ENCODE results near the gene RBM10.
A peak's percentile ranks its signal among the peaks of the same experiment; 100 is the strongest.

Gene RBM10

GRCh38 chrX:47217121-47217851 lies 72.3 kb downstream of the RBM10 start:
- no peak for DNase-seq (ENCODE audit: low read depth, low spot score)

- peak; percentile 88 for DNase-seq (ENCODE audit: low read depth, low spot score)
Measured at GRCh38 chrX:47217852-47218279, 72.8 kb downstream of the RBM10 start.

GRCh38 chrX:47218280-47218919 lies 73.4 kb downstream of the RBM10 start, which contains the start of gene CDK16:
Gene CDK16, plus strand, starts transcription at chrX:47218681. Its CDS starts 4,877 bp downstream, at chrX:47223558.
- DNase-seq (ENCODE audit: low read depth, low spot score) = peak; percentile 18

GRCh38 chrX:47218920-47219815 lies 74.1 kb downstream of the RBM10 start:
- peak; percentile 1 for DNase-seq (ENCODE audit: low read depth, low spot score)

GRCh38 chrX:47221756-47222155 lies 76.7 kb downstream of the RBM10 start:
- no peak for DNase-seq (ENCODE audit: low read depth, low spot score)

GRCh38 chrX:47222751-47223350 lies 77.8 kb downstream of the RBM10 start:
- no peak for DNase-seq (ENCODE audit: low read depth, low spot score)

GRCh38 chrX:47223476-47224250 lies 78.6 kb downstream of the RBM10 start:
- DNase-seq (ENCODE audit: low read depth, low spot score) = no peak

GRCh38 chrX:47224266-47224895 lies 79.4 kb downstream of the RBM10 start:
- DNase-seq (ENCODE audit: low read depth, low spot score) = no peak

- no peak for DNase-seq (ENCODE audit: low read depth, low spot score)
Measured at GRCh38 chrX:47224896-47225290, 79.9 kb downstream of the RBM10 start.

- DNase-seq (ENCODE audit: low read depth, low spot score) = no peak
Measured at GRCh38 chrX:47226071-47226470, 81.0 kb downstream of the RBM10 start.

- DNase-seq (ENCODE audit: low read depth, low spot score) = no peak
Measured at GRCh38 chrX:47226531-47227333, 81.7 kb downstream of the RBM10 start.

- no peak for DNase-seq (ENCODE audit: low read depth, low spot score)
Measured at GRCh38 chrX:47227334-47227583, 82.2 kb downstream of the RBM10 start.

GRCh38 chrX:47228550-47229270 lies 83.7 kb downstream of the RBM10 start:
- no peak for DNase-seq (ENCODE audit: low read depth, low spot score)

GRCh38 chrX:47229427-47229826 lies 84.4 kb downstream of the RBM10 start:
- no peak for DNase-seq (ENCODE audit: low read depth, low spot score)

GRCh38 chrX:47230136-47230868 lies 85.3 kb downstream of the RBM10 start:
- DNase-seq (ENCODE audit: low read depth, low spot score) = no peak

GRCh38 chrX:47231167-47231566 lies 86.1 kb downstream of the RBM10 start:
- no peak for DNase-seq (ENCODE audit: low read depth, low spot score)

- no peak for DNase-seq (ENCODE audit: low read depth, low spot score)
Measured at GRCh38 chrX:47232197-47232802, 87.3 kb downstream of the RBM10 start.

- peak; percentile 29 for DNase-seq (ENCODE audit: low read depth, low spot score)
Measured at GRCh38 chrX:47232803-47233332, 87.8 kb downstream of the RBM10 start, which contains the start of gene USP11. Gene USP11, plus strand, starts transcription at chrX:47233009. Its CDS starts 35 bp downstream, at chrX:47233044.
